DND-41 (cell line): ENCODE data around the gene TRIM24.

Source experiments
- EZH2 ChIP-seq: IDR thresholded peaks from 3 replicates; pipeline ENCODE4 v1.6.1; 2012; ENCODE audit warnings: borderline replicate concordance, low read depth, mild to moderate bottlenecking, moderate library complexity, low read length, inconsistent platforms; ENCODE audit not compliant: severe bottlenecking
- TF ChIP-seq, protein P1 (sequence below): IDR thresholded peaks from 2 replicates; pipeline ENCODE4 v1.5.1; 2012; ENCODE audit warnings: borderline replicate concordance, low read length, moderate library complexity, mild to moderate bottlenecking; ENCODE audit not compliant: poor library complexity, severe bottlenecking; ENCODE audit errors: extremely low read depth

DNA sequence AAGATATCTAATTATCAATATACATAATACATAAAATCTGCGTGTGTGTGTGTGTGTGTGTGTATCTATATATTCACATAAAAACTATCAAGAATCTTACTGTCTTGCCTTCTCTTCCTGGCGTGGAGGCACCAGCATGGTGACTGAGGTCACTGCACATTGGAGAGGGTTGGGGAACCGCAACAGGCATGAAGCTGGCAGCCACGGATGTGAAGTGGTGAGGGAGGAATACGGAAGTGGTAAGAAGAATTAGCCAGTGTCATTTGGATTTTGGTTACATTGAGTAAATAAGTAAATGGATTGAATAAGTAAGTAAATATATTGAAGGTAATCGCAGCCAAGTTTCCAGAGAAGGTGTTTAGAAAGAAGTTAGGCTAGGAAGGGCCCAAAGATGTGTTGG lies 85.1 kb downstream of the TRIM24 start:
- TF ChIP-seq, protein P1, sequence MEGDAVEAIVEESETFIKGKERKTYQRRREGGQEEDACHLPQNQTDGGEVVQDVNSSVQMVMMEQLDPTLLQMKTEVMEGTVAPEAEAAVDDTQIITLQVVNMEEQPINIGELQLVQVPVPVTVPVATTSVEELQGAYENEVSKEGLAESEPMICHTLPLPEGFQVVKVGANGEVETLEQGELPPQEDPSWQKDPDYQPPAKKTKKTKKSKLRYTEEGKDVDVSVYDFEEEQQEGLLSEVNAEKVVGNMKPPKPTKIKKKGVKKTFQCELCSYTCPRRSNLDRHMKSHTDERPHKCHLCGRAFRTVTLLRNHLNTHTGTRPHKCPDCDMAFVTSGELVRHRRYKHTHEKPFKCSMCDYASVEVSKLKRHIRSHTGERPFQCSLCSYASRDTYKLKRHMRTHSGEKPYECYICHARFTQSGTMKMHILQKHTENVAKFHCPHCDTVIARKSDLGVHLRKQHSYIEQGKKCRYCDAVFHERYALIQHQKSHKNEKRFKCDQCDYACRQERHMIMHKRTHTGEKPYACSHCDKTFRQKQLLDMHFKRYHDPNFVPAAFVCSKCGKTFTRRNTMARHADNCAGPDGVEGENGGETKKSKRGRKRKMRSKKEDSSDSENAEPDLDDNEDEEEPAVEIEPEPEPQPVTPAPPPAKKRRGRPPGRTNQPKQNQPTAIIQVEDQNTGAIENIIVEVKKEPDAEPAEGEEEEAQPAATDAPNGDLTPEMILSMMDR = no peak
- TF ChIP-seq EZH2 = no peak
